H1 (cell line): Measurements from ENCODE around the gene OLAH. TPM values are rescaled to one million over a fixed set of nuclear protein-coding genes. Genes with fewer than 3 reads are reported as not detected.

Experiments
- CTCF ChIA-PET: fragments of 300-600 bp; sonication (Branson Sonifier 250); formaldehyde crosslinking; loops from one replicate; lab custom pipeline; 2021; ENCODE audit not compliant: partially characterized antibody; lab: Charles Lee
- POLR2A ChIA-PET: fragments of 300-600 bp; sonication (Branson Sonifier 250); formaldehyde crosslinking; loops from one replicate; lab custom pipeline; 2021; ENCODE audit warnings: inconsistent platforms; ENCODE audit not compliant: partially characterized antibody; lab: Charles Lee
- DNase-seq, 2 experiments: peaks; one replicate each; pipeline versions ENCODE4 v3.0.0 to v3.0.0-alpha.2; 2010 to 2022; ENCODE audit warnings: low spot score in 2 of 2, low read depth in 1 of 2, mixed read lengths in 1 of 2
- FAIRE-seq: peaks from 2 replicates; lab custom pipeline; 2011; peaks lifted over from hg19 to GRCh38; lab: Jason Lieb, UNC
- H2AFZ ChIP-seq: 2 replicates; pipeline ENCODE4 v1.8.1; 2012; ENCODE audit warnings: low read length, inconsistent platforms
- H2AK5ac ChIP-seq: 2 replicates; pipeline ENCODE4 v1.6.1; 2013; ENCODE audit warnings: low read depth, low read length
- H2BK120ac ChIP-seq: replicated peaks from 2 replicates; pipeline ENCODE3; 2013; ENCODE audit warnings: low read depth, low read length, inconsistent platforms
- H2BK12ac ChIP-seq: 2 replicates; pipeline ENCODE4 v1.6.1; 2013; ENCODE audit warnings: low read depth, low read length
- H2BK15ac ChIP-seq: 2 replicates; pipeline ENCODE4 v1.6.1; 2013; ENCODE audit warnings: low read length
- H2BK20ac ChIP-seq: 2 replicates; pipeline ENCODE4 v1.6.1; 2013; ENCODE audit warnings: low read length
- H2BK5ac ChIP-seq: 2 replicates; pipeline ENCODE4 v1.6.1; 2013; ENCODE audit warnings: low read depth, low read length
- H3K14ac ChIP-seq: 2 replicates; pipeline ENCODE4 v1.6.1; 2013; ENCODE audit warnings: inconsistent platforms; ENCODE audit not compliant: insufficient read length
- H3K18ac ChIP-seq: 2 replicates; pipeline ENCODE4 v1.6.1; 2013; ENCODE audit warnings: low read length; ENCODE audit errors: extremely low read depth
- H3K23ac ChIP-seq: 2 replicates; pipeline ENCODE4 v1.6.1; 2013; ENCODE audit warnings: inconsistent platforms; ENCODE audit not compliant: insufficient read length
- H3K23me2 ChIP-seq: 2 replicates; pipeline ENCODE4 v1.6.1; 2013; ENCODE audit warnings: low read depth, low read length
- H3K27ac ChIP-seq: 2 replicates; pipeline ENCODE4 v1.6.1; 2011; ENCODE audit warnings: low read depth, low read length, inconsistent platforms
- H3K27me3 ChIP-seq, 4 experiments: replicated peaks in 1 of 4; 1 replicate in 1 of 4; 2 replicates in 3 of 4; pipeline versions ENCODE4 v1.6.1 to v1.8.1; 2011 to 2013; ENCODE audit warnings: low read length in 3 of 4, mild to moderate bottlenecking in 3 of 4, inconsistent platforms in 2 of 4, mixed read lengths in 2 of 4, moderate library complexity in 1 of 4; ENCODE audit not compliant: control insufficient read depth in 3 of 4, insufficient read depth in 3 of 4; ENCODE audit errors: extremely low read depth in 1 of 4
- H3K36me3 ChIP-seq, 4 experiments: 2 replicates each; pipeline versions ENCODE4 v1.6.1 to v1.8.1; 2011 to 2013; ENCODE audit warnings: mild to moderate bottlenecking in 4 of 4, low read length in 3 of 4, moderate library complexity in 2 of 4, control low read depth in 1 of 4, inconsistent platforms in 1 of 4; ENCODE audit not compliant: insufficient read depth in 4 of 4, control insufficient read depth in 2 of 4
- H3K4ac ChIP-seq: replicated peaks from 2 replicates; pipeline ENCODE3; 2013; ENCODE audit warnings: low read length, low read depth, mixed read lengths, inconsistent platforms; ENCODE audit not compliant: insufficient read length
- H3K4me1 ChIP-seq, 4 experiments: replicated peaks in 1 of 4; 1 replicate in 1 of 4; 2 replicates in 3 of 4; pipeline versions ENCODE4 v1.6.1 to v1.8.1; 2011 to 2013; ENCODE audit warnings: low read length in 3 of 4, inconsistent platforms in 2 of 4, mixed read lengths in 1 of 4; ENCODE audit not compliant: insufficient read depth in 4 of 4, control insufficient read depth in 3 of 4
- H3K4me2 ChIP-seq, 2 experiments: 2 replicates each; pipeline versions ENCODE4 v1.6.1 to v1.8.1; 2011 to 2013; ENCODE audit warnings: low read depth in 2 of 2, low read length in 2 of 2, control low read depth in 1 of 2, inconsistent platforms in 1 of 2, mild to moderate bottlenecking in 1 of 2; ENCODE audit not compliant: insufficient read depth in 1 of 2
- H3K4me3 ChIP-seq, 4 experiments: fragments of 200-600, 300-600 bp in 1 of 4; sonication (generic), shearing (Covaris generic), sonication (Bioruptor Twin) in 1 of 4; 2 replicates each; pipeline versions ENCODE4 v1.5.1 to v1.8.1; 2011 to 2016; ENCODE audit warnings: low read length in 4 of 4, low read depth in 3 of 4, control low read depth in 2 of 4, inconsistent platforms in 2 of 4, mild to moderate bottlenecking in 2 of 4, mixed read lengths in 1 of 4, moderate library complexity in 1 of 4; ENCODE audit not compliant: insufficient read depth in 2 of 4; ENCODE audit errors: extremely low read depth in 1 of 4
- H3K56ac ChIP-seq: replicated peaks from 2 replicates; pipeline ENCODE3; 2013; ENCODE audit warnings: low read depth, mild to moderate bottlenecking, mixed read lengths, low read length, inconsistent platforms; ENCODE audit not compliant: insufficient read length
- H3K79me1 ChIP-seq: 2 replicates; pipeline ENCODE4 v1.6.1; 2013; ENCODE audit warnings: low read depth, low read length, control low read depth
- H3K79me2 ChIP-seq, 2 experiments: 2 replicates each; pipeline versions ENCODE4 v1.6.1 to v1.8.1; 2012 to 2013; ENCODE audit warnings: low read length in 2 of 2, mild to moderate bottlenecking in 2 of 2, inconsistent platforms in 1 of 2; ENCODE audit not compliant: insufficient read depth in 2 of 2, control insufficient read depth in 1 of 2
- H3K9ac ChIP-seq, 4 experiments: replicated peaks in 1 of 4; 1 replicate in 1 of 4; 2 replicates in 3 of 4; pipeline versions ENCODE4 v1.6.1 to v1.8.1; 2011 to 2013; ENCODE audit warnings: low read depth in 3 of 4, low read length in 3 of 4, control low read depth in 2 of 4, mild to moderate bottlenecking in 2 of 4, moderate library complexity in 2 of 4, inconsistent platforms in 1 of 4; ENCODE audit errors: extremely low read depth in 1 of 4
- H3K9me3 ChIP-seq, 2 experiments: 2 replicates each; pipeline versions ENCODE4 v1.6.1 to v1.8.1; 2012 to 2013; ENCODE audit warnings: mild to moderate bottlenecking in 2 of 2, moderate library complexity in 2 of 2, control low read depth in 1 of 2, inconsistent platforms in 1 of 2, low read depth in 1 of 2, low read length in 1 of 2, mixed read lengths in 1 of 2; ENCODE audit not compliant: insufficient read depth in 2 of 2
- H4K20me1 ChIP-seq, 2 experiments: replicated peaks in 1 of 2; 2 replicates each; pipeline versions ENCODE3 to v1.8.1; 2011 to 2013; ENCODE audit warnings: inconsistent platforms in 2 of 2, low read length in 2 of 2, mild to moderate bottlenecking in 1 of 2; ENCODE audit not compliant: insufficient read depth in 2 of 2, control insufficient read depth in 1 of 2
- H4K5ac ChIP-seq: 2 replicates; pipeline ENCODE4 v1.6.1; 2013; ENCODE audit warnings: low read length, low read depth, mixed read lengths, inconsistent platforms; ENCODE audit not compliant: insufficient read length
- H4K8ac ChIP-seq: 2 replicates; pipeline ENCODE4 v1.8.0; 2013; ENCODE audit warnings: mild to moderate bottlenecking, moderate library complexity, low read length, inconsistent platforms; ENCODE audit not compliant: insufficient read depth; ENCODE audit errors: extremely low read depth
- H4K91ac ChIP-seq: replicated peaks from 2 replicates; pipeline ENCODE3; 2013; ENCODE audit warnings: low read length, mixed read lengths, inconsistent platforms; ENCODE audit not compliant: insufficient read length
- BRCA1 ChIP-seq: IDR thresholded peaks from 2 replicates; pipeline ENCODE4 v1.6.1; 2012; ENCODE audit warnings: low read depth, low read length, improper control_type of control experiment
- POLR2A ChIP-seq, 2 experiments: IDR thresholded peaks; 1 replicate in 1 of 2; 2 replicates in 1 of 2; pipeline ENCODE4 v1.6.1; 2011; ENCODE audit warnings: low read depth in 2 of 2, low read length in 2 of 2, mild to moderate bottlenecking in 2 of 2; ENCODE audit errors: control extremely low read depth in 1 of 2
- SP1 ChIP-seq: IDR thresholded peaks from 2 replicates; pipeline ENCODE4 v1.6.1; 2011; ENCODE audit warnings: low read depth, low read length
- TAF1 ChIP-seq: IDR thresholded peaks from 2 replicates; pipeline ENCODE4 v1.6.1; 2011; ENCODE audit warnings: mild to moderate bottlenecking, low read depth, low read length
- WGBS, 2 experiments: shearing (Covaris generic) in 1 of 2; methylation state at CpG; one replicate each; pipeline versions ENCODE4 v1.1.6 to v1.1.7; 2013 to 2015; ENCODE audit warnings: low lambda C conversion rate in 2 of 2, mixed read lengths in 2 of 2, inconsistent platforms in 1 of 2, low coverage in 1 of 2, missing lambda C conversion rate in 1 of 2; ENCODE audit not compliant: insufficient replicate concordance in 2 of 2, insufficient coverage in 1 of 2, insufficient read length in 1 of 2; ENCODE audit errors: extremely low coverage in 1 of 2, missing lambda C conversion rate in 1 of 2; 5-methylcytosine and 5-hydroxymethylcytosine counted together
- polyA plus RNA-seq, 7 experiments: library from polyadenylated mRNA; depleted of rRNA in 3 of 7; stranded (reverse) in 5 of 7; unstranded in 2 of 7; fragments of >200 nt in 5 of 7; fragments of 200-250 nt in 2 of 7; gene quantifications; 1 replicate in 5 of 7; 2 replicates in 1 of 7; 4 replicates in 1 of 7; pipeline versions ENCODE4 v1.2.1 to v1.2.3, GENCODE V29; 2011 to 2013; ENCODE audit warnings: missing spikeins in 2 of 7, mixed read lengths in 2 of 7
- total RNA-seq: library from RNA; stranded (reverse); fragmentation: NEBNext Ultra II Directional; extraction: Animal tissue kit (Norgen Biotek cat#: 25700); gene quantifications from 2 replicates; pipeline ENCODE4 v1.2.1, GENCODE V29; 2021
- TF ChIP-seq, protein P1 (sequence below): IDR thresholded peaks from 2 replicates; pipeline ENCODE4 v1.6.1; 2012; ENCODE audit warnings: inconsistent platforms
- TF ChIP-seq, protein P2 (sequence below): IDR thresholded peaks from 2 replicates; pipeline ENCODE4 v1.6.1; 2012; ENCODE audit warnings: inconsistent platforms

OLAH gene
- total and polyA plus RNA-seq, 2 of the 8 experiments (the other 6 are each of a cell fraction or from before 2014, with no cell fraction given) = not detected

GRCh38 chr10:15084502-15084922 lies 40.8 kb downstream of the OLAH start:
- no peak overlapping the region for H3K14ac ChIP-seq
- no peak overlapping the region for H4K91ac ChIP-seq
- no peak overlapping the region for H3K23ac ChIP-seq
- FAIRE-seq (peak; percentile 94), DNase-seq (peak in 1 of 2 experiments; percentile 54)
- peak overlapping the region in 1 of 4 experiments; percentile 40; a peak in 1 of 8 replicates for H3K4me3 ChIP-seq
- H3K9ac ChIP-seq = peak overlapping the region in 1 of 4 experiments; percentile 48; a peak in 1 of 7 replicates
- no peaks in the 10 kb centered on the region for H3K79me2 ChIP-seq
- ChIA-PET POLR2A (interaction anchor here (1.1 to 6.0 kb wide), 2 partner anchors 15 to 28 kb away, joined by 4 to 33 read pairs; partner anchors contain the start of gene RPP38), CTCF (interaction anchor here (0.8 to 3.4 kb wide), 4 partner anchors 10 to 134 kb away, joined by 3 to 16 read pairs (median 4); no protein-coding TSS in a partner anchor)
- 0 out of 2 replicates have a peak overlapping the region, but pooled peaks have one; percentile 38 for H2AFZ ChIP-seq
- peak overlapping the region; percentile 44 to 46; a peak in 3 of 4 replicates for H3K4me2 ChIP-seq
- WGBS, 2 experiments = 70% methylated on average over 7 of the region's 7 CpGs; no CpG with 5 or more reads in 1 of the 2 experiments
- H4K8ac ChIP-seq = no peak overlapping the region
- no peak overlapping the region for H2BK120ac ChIP-seq
- H4K5ac ChIP-seq = no peak overlapping the region
- H3K27me3 ChIP-seq = no peaks in the 10 kb centered on the region
- no peaks in the 10 kb centered on the region for H3K9me3 ChIP-seq
- no peaks in the 10 kb centered on the region for H3K23me2 ChIP-seq
- H3K56ac ChIP-seq = no peak overlapping the region
- TF ChIP-seq BRCA1 (no peak), SP1 (peak; percentile 75), TAF1 (0 out of 2 replicates have a peak, but pooled peaks have one; percentile 19), POLR2A (IDR thresholded peaks at IDR 0.05; ENCODE audit: control extremely low read depth in 1 of 2, low read depth in 2 of 2, low read length in 2 of 2) (0 out of 3 replicates have a peak, but pooled peaks of 1 of the 2 experiments have one; percentile 25)
- TF ChIP-seq, protein P1, sequence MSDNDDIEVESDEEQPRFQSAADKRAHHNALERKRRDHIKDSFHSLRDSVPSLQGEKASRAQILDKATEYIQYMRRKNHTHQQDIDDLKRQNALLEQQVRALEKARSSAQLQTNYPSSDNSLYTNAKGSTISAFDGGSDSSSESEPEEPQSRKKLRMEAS = no peak
- TF ChIP-seq, protein P2, sequence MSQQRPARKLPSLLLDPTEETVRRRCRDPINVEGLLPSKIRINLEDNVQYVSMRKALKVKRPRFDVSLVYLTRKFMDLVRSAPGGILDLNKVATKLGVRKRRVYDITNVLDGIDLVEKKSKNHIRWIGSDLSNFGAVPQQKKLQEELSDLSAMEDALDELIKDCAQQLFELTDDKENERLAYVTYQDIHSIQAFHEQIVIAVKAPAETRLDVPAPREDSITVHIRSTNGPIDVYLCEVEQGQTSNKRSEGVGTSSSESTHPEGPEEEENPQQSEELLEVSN = no peak
- no peak overlapping the region for H3K27ac ChIP-seq
- no peak overlapping the region for H2BK12ac ChIP-seq
- no peak overlapping the region for H2BK20ac ChIP-seq
- H3K36me3 ChIP-seq = no peaks in the 10 kb centered on the region
- no peak overlapping the region for H3K18ac ChIP-seq
- 0 out of 2 replicates have a peak, but pooled peaks cover 2% of the 10 kb centered on the region for H3K79me1 ChIP-seq
- H2BK5ac ChIP-seq = no peak overlapping the region
- no peak overlapping the region for H2BK15ac ChIP-seq
- no peaks in the 10 kb centered on the region for H4K20me1 ChIP-seq
- H3K4me1 ChIP-seq = peaks cover 0 to 10% (median 5%) of the 10 kb centered on the region in 4 experiments; a peak in 5 of 7 replicates
- H3K4ac ChIP-seq = no peak overlapping the region
- no peak overlapping the region for H2AK5ac ChIP-seq
